Liver (tissue), 9 donors: Measurements from ENCODE around the gene SERPINB13. TPM values are rescaled to one million over a fixed set of nuclear protein-coding genes. Genes with fewer than 3 reads are reported as not detected.

Experiments
- DNase-seq: peaks from one replicate; pipeline ENCODE4 v3.0.0-alpha.2; 2017; ENCODE audit warnings: low spot score
- H3K27ac ChIP-seq, 2 donors: one replicate each; pipeline ENCODE4 v1.7.0; 2013; ENCODE audit warnings: inconsistent platforms in 2 of 2, low read length in 2 of 2, control low read depth in 1 of 2, low read depth in 1 of 2, mild to moderate bottlenecking in 1 of 2
- H3K27me3 ChIP-seq, 4 donors: one replicate each; pipeline versions ENCODE4 v1.6.1 to v1.7.0; 2013; ENCODE audit warnings: low read length in 3 of 4, inconsistent platforms in 1 of 4, mild to moderate bottlenecking in 1 of 4, moderate library complexity in 1 of 4; ENCODE audit not compliant: control insufficient read depth in 4 of 4, insufficient read depth in 4 of 4
- H3K36me3 ChIP-seq, 4 donors: one replicate each; pipeline versions ENCODE4 v1.6.1 to v1.7.0; 2013; ENCODE audit warnings: low read length in 3 of 4, mild to moderate bottlenecking in 3 of 4, low read depth in 1 of 4, moderate library complexity in 1 of 4; ENCODE audit not compliant: control insufficient read depth in 4 of 4, insufficient read depth in 3 of 4
- H3K4me1 ChIP-seq, 4 donors: one replicate each; pipeline versions ENCODE4 v1.6.1 to v1.7.0; 2013; ENCODE audit warnings: low read length in 3 of 4, mild to moderate bottlenecking in 3 of 4, moderate library complexity in 1 of 4; ENCODE audit not compliant: control insufficient read depth in 4 of 4, insufficient read depth in 4 of 4
- H3K4me3 ChIP-seq, 3 donors: one replicate each; pipeline versions ENCODE4 v1.6.1 to v1.7.0; 2013; ENCODE audit warnings: low read length in 3 of 3, control low read depth in 1 of 3, low read depth in 1 of 3, mild to moderate bottlenecking in 1 of 3
- H3K9ac ChIP-seq, 2 donors: one replicate each; pipeline ENCODE4 v1.7.0; 2013; ENCODE audit warnings: low read length in 2 of 2, mild to moderate bottlenecking in 2 of 2, moderate library complexity in 2 of 2, control low read depth in 1 of 2, low read depth in 1 of 2
- H3K9me3 ChIP-seq, 4 donors: one replicate each; pipeline versions ENCODE4 v1.6.1 to v1.7.0; 2013; ENCODE audit warnings: low read length in 3 of 4; ENCODE audit not compliant: control insufficient read depth in 4 of 4
- ATF3 ChIP-seq: IDR thresholded peaks from 2 replicates; pipeline ENCODE4 v1.6.1; 2016; ENCODE audit warnings: antibody characterized with exemption
- FOXA2 ChIP-seq: IDR thresholded peaks from 2 replicates; pipeline ENCODE4 v1.6.1; 2016; ENCODE audit warnings: antibody characterized with exemption
- GABPA ChIP-seq, 2 donors: IDR thresholded peaks in 1 of 2; conservative IDR thresholded peaks in 1 of 2; 2 replicates each; pipeline ENCODE4 v1.6.1; 2016; ENCODE audit warnings: antibody characterized with exemption in 2 of 2, mild to moderate bottlenecking in 1 of 2, moderate library complexity in 1 of 2
- HNF4A ChIP-seq, 2 donors: conservative IDR thresholded peaks; 2 replicates each; pipeline ENCODE4 v1.6.1; 2016; ENCODE audit warnings: antibody characterized with exemption in 2 of 2, mild to moderate bottlenecking in 2 of 2
- HNF4G ChIP-seq: IDR thresholded peaks from 2 replicates; pipeline ENCODE4 v1.6.1; 2016; ENCODE audit warnings: antibody characterized with exemption
- JUND ChIP-seq, 2 donors: IDR thresholded peaks; 2 replicates each; pipeline ENCODE4 v1.6.1; 2016; ENCODE audit warnings: antibody characterized with exemption in 2 of 2
- MAX ChIP-seq: IDR thresholded peaks from 2 replicates; pipeline ENCODE4 v1.6.1; 2016; ENCODE audit warnings: antibody characterized with exemption
- NR2F2 ChIP-seq: IDR thresholded peaks from 2 replicates; pipeline ENCODE4 v1.6.1; 2016; ENCODE audit warnings: antibody characterized with exemption
- RAD21 ChIP-seq, 2 donors: IDR thresholded peaks; 2 replicates each; pipeline ENCODE4 v1.6.1; 2016; ENCODE audit warnings: antibody characterized with exemption in 2 of 2, mild to moderate bottlenecking in 2 of 2
- REST ChIP-seq: IDR thresholded peaks from 2 replicates; pipeline ENCODE4 v1.6.1; 2016; ENCODE audit warnings: antibody characterized with exemption, mild to moderate bottlenecking
- RXRA ChIP-seq, 2 donors: IDR thresholded peaks; 2 replicates each; pipeline ENCODE4 v1.6.1; 2017 to 2018; ENCODE audit warnings: antibody characterized with exemption in 2 of 2, mild to moderate bottlenecking in 1 of 2
- TAF1 ChIP-seq: conservative IDR thresholded peaks from 2 replicates; pipeline ENCODE4 v1.6.1; 2016; ENCODE audit warnings: antibody characterized with exemption, mild to moderate bottlenecking
- YY1 ChIP-seq: IDR thresholded peaks from 2 replicates; pipeline ENCODE4 v1.6.1; 2016; ENCODE audit warnings: antibody characterized with exemption, mild to moderate bottlenecking
- ZBTB33 ChIP-seq: IDR thresholded peaks from 2 replicates; pipeline ENCODE4 v1.6.1; 2016; ENCODE audit warnings: antibody characterized with exemption
- WGBS: extraction: QIAGEN DNeasy Blood & Tissue Kit; methylation state at CpG from one replicate; pipeline ENCODE4 v1.1.7; 2013; 5-methylcytosine and 5-hydroxymethylcytosine counted together
- polyA plus RNA-seq, 2 donors: library from polyadenylated mRNA; stranded (reverse) in 1 of 2; unstranded in 1 of 2; fragments of 200-250 nt in 1 of 2; fragments of >200 nt in 1 of 2; fragmentation: Nextera tagmentation in 1 of 2; extraction: Ambion mirVana in 1 of 2; gene quantifications; one replicate each; pipeline versions ENCODE4 v1.2.1 to v1.2.3, GENCODE V29; 2013 to 2015
- total RNA-seq, 2 donors: library from RNA; depleted of rRNA; stranded (reverse); fragments of >200 nt; gene quantifications; one replicate each; pipeline ENCODE4 v1.2.3, GENCODE V29; 2014
- donor health status: healthy.
- donor health status: healthy.
- donor health status: healthy.
- donor health status: healthy.
- donor health status: healthy.

SERPINB13 gene
- total and polyA plus RNA-seq, 4 donors: not detected

GRCh38 chr18:63585988-63586387 lies 1.2 kb upstream of the SERPINB13 start:
- Histone ChIP-seq H3K27me3 (no peaks in the 10 kb centered on the region), H3K4me3 (no peak overlapping the region), H3K36me3 (no peaks in the 10 kb centered on the region), H3K9me3 (no peaks in the 10 kb centered on the region), H3K4me1 (no peaks in the 10 kb centered on the region), H3K9ac (no peak overlapping the region), H3K27ac (no peak overlapping the region)
- TF ChIP-seq ZBTB33: no peak
- TF ChIP-seq TAF1: no peak
- no peak for TF ChIP-seq MAX
- TF ChIP-seq RXRA (IDR thresholded peaks at IDR 0.05): no peak
- TF ChIP-seq HNF4G: no peak
- no peak for DNase-seq
- 77% methylated on average over 4 of the region's 4 CpGs for WGBS

- Histone ChIP-seq H3K4me1 (no peaks in the 10 kb centered on the region), H3K27ac (no peak overlapping the region), H3K27me3 (no peaks in the 10 kb centered on the region), H3K4me3 (no peak overlapping the region), H3K9ac (no peak overlapping the region), H3K36me3 (no peaks in the 10 kb centered on the region), H3K9me3 (no peaks in the 10 kb centered on the region)
- WGBS: 86% methylated on average over 4 of the region's 4 CpGs
- no peak for TF ChIP-seq REST
- no peak for TF ChIP-seq HNF4A (conservative IDR thresholded peaks at IDR 0.05)
- no peak for TF ChIP-seq JUND (IDR thresholded peaks at IDR 0.05)
- no peak for TF ChIP-seq FOXA2
- no peak for TF ChIP-seq NR2F2
- TF ChIP-seq HNF4G: no peak
- TF ChIP-seq RAD21 (IDR thresholded peaks at IDR 0.05): no peak
- no peak for TF ChIP-seq YY1
- no peak for TF ChIP-seq ATF3
- no peak for TF ChIP-seq GABPA (IDR thresholded peaks at IDR 0.05 in 1 of 2, conservative IDR thresholded peaks at IDR 0.05 in 1 of 2)
- no peak for TF ChIP-seq MAX
- DNase-seq: no peak
These were observed 712 bp upstream of the SERPINB13 start for GRCh38 chr18:63586431-63586830.
